Aorta (tissue), 5 donors: ENCODE measurements around the gene CFAP97. TPM values are rescaled to one million over a fixed set of nuclear protein-coding genes. Genes with fewer than 3 reads are reported as not detected.
"Not testable (repeated sequence)": the region's sequence is repeated elsewhere in the genome, so short reads cannot be mapped to it uniquely, and the experiment has no call there.

ENCODE experiments used
- ATAC-seq: fragments of 200-7000 bp; cut with Tn5 transposase; one replicate; pipeline ENCODE4 v1.9.1; 2022; ENCODE audit warnings: moderate library complexity; ENCODE audit not compliant: low FRiP score
- DNase-seq, 2 donors: peaks; one replicate each; pipeline ENCODE4 v3.0.0-alpha.2; 2020
- H3K27ac ChIP-seq, 2 donors: one replicate each; pipeline ENCODE4 v1.5.1; 2013; ENCODE audit warnings: low read length in 2 of 2, mild to moderate bottlenecking in 2 of 2, moderate library complexity in 2 of 2, control low read depth in 1 of 2, inconsistent platforms in 1 of 2, low read depth in 1 of 2
- H3K27me3 ChIP-seq, 2 donors: one replicate each; pipeline ENCODE4 v1.6.1; 2013; ENCODE audit warnings: control low read depth in 1 of 2, low read length in 1 of 2, mild to moderate bottlenecking in 1 of 2, moderate library complexity in 1 of 2; ENCODE audit not compliant: insufficient read depth in 2 of 2, control insufficient read depth in 1 of 2
- H3K36me3 ChIP-seq, 2 donors: one replicate each; pipeline ENCODE4 v1.6.1; 2013; ENCODE audit warnings: control low read depth in 1 of 2, low read length in 1 of 2, mild to moderate bottlenecking in 1 of 2; ENCODE audit not compliant: insufficient read depth in 2 of 2, control insufficient read depth in 1 of 2
- H3K4me1 ChIP-seq, 2 donors: one replicate each; pipeline ENCODE4 v1.6.1; 2013; ENCODE audit warnings: low read length in 2 of 2, control low read depth in 1 of 2, mild to moderate bottlenecking in 1 of 2, moderate library complexity in 1 of 2; ENCODE audit not compliant: insufficient read depth in 2 of 2, control insufficient read depth in 1 of 2
- H3K4me3 ChIP-seq, 2 donors: one replicate each; pipeline ENCODE4 v1.5.1; 2013; ENCODE audit warnings: low read length in 2 of 2, control low read depth in 1 of 2, mild to moderate bottlenecking in 1 of 2
- H3K9me3 ChIP-seq: one replicate; pipeline ENCODE4 v1.6.1; 2013; ENCODE audit warnings: mild to moderate bottlenecking, low read length; ENCODE audit not compliant: control insufficient read depth
- WGBS, 2 donors: extraction: QIAGEN DNeasy Blood & Tissue Kit; methylation state at CpG; one replicate each; pipeline ENCODE4 v1.1.7; 2013; 5-methylcytosine and 5-hydroxymethylcytosine counted together
- intact Hi-C, 2 donors: fragments of 100-400 bp; cut with DNase I; formaldehyde crosslinking; loops; one replicate each; pipeline versions ENCODE4 v1.14.2 to v1.15.0; 2022
- polyA plus RNA-seq, 2 donors: library from polyadenylated mRNA; stranded (reverse); fragments of 200-250 nt; gene quantifications; one replicate each; pipeline ENCODE4 v1.2.3, GENCODE V29; 2013
- total RNA-seq, 2 donors: library from RNA; stranded (reverse); fragmentation: NEBNext Ultra II Directional; extraction: Animal tissue kit (Norgen Biotek cat#: 25700); gene quantifications; one replicate each; pipeline ENCODE4 v1.2.1, GENCODE V29; 2021
- donor health status: healthy with polysubstance abuse.
- donor health status: Bipolar disorder and iron deficiency.
- donor health status: DM: no; HTN: no; CAD: no.
- donor health status: DM: no; HTN: no; CAD: no.
- donor health status: DM: yes; HTN: yes; CAD: no.

Gene CFAP97
- total and polyA plus RNA-seq, 4 donors, result 16.6 to 58.4 (median 36.9) TPM

GRCh38 chr4:185198189-185198588 is 5.6 kb downstream of the CFAP97 start:
- H3K27me3 ChIP-seq, H3K4me1 ChIP-seq, ATAC-seq, intact Hi-C loops, H3K9me3 ChIP-seq, DNase-seq, H3K4me3 ChIP-seq, H3K36me3 ChIP-seq: not testable (repeated sequence)
- peak overlapping the region in 1 of 2 donors; percentile 28 for H3K27ac ChIP-seq
- WGBS, 2 donors, result 93 to 94% methylated on average over 4 of the region's 4 CpGs

GRCh38 chr4:185196437-185196836 is 7.4 kb downstream of the CFAP97 start:
- Histone ChIP-seq H3K9me3 (no peaks in the 10 kb centered on the region), H3K27me3 (no peaks in the 10 kb centered on the region), H3K36me3 (no peaks in the 10 kb centered on the region), H3K4me3 (no peak overlapping the region), H3K27ac (no peak overlapping the region), H3K4me1 (no peaks in the 10 kb centered on the region)
- 97% methylated on average over 2 of the region's 2 CpGs for WGBS, 2 donors
- intact Hi-C loops, result no loop called here
- no peak for ATAC-seq
- DNase-seq, result no peak

GRCh38 chr4:185194924-185195888 is 8.6 kb downstream of the CFAP97 start:
- H3K4me1 ChIP-seq, result no peaks in the 10 kb centered on the region
- intact Hi-C loops, result no loop called here
- no peaks in the 10 kb centered on the region for H3K9me3 ChIP-seq
- H3K36me3 ChIP-seq, result no peaks in the 10 kb centered on the region
- ATAC-seq, result no peak
- no peak overlapping the region for H3K4me3 ChIP-seq
- WGBS, 2 donors, result 62% methylated on average over 9 of the region's 9 CpGs
- no peak overlapping the region for H3K27ac ChIP-seq
- no peak for DNase-seq
- H3K27me3 ChIP-seq, result no peaks in the 10 kb centered on the region

- Histone ChIP-seq H3K27ac (no peak overlapping the region), H3K4me1 (no peaks in the 10 kb centered on the region), H3K4me3 (no peak overlapping the region), H3K27me3 (no peaks in the 10 kb centered on the region), H3K9me3 (no peaks in the 10 kb centered on the region), H3K36me3 (no peaks in the 10 kb centered on the region)
- intact Hi-C loops, result no loop called here
- ATAC-seq, result no peak
- DNase-seq, result no peak
- 91 to 92% methylated on average over 1 of the region's 1 CpG for WGBS, 2 donors
These were observed 11.7 kb downstream of the CFAP97 start for GRCh38 chr4:185192059-185192458.

- 85 to 86% methylated on average over 6 of the region's 6 CpGs for WGBS, 2 donors
- Histone ChIP-seq H3K9me3 (no peaks in the 10 kb centered on the region), H3K4me3 (no peak overlapping the region), H3K27me3 (no peaks in the 10 kb centered on the region), H3K4me1 (no peaks in the 10 kb centered on the region), H3K27ac (no peak overlapping the region), H3K36me3 (no peaks in the 10 kb centered on the region)
- DNase-seq (no peak), ATAC-seq (no peak)
- intact Hi-C loops, result no loop called here
These were observed 13.4 kb downstream of the CFAP97 start for GRCh38 chr4:185190306-185190856.

GRCh38 chr4:185189606-185190305 is 14.0 kb downstream of the CFAP97 start:
- no peak for ATAC-seq
- H3K9me3 ChIP-seq, result no peaks in the 10 kb centered on the region
- WGBS, 2 donors, result 51 to 53% methylated on average over 4 of the region's 4 CpGs
- no peaks in the 10 kb centered on the region for H3K4me1 ChIP-seq
- no peaks in the 10 kb centered on the region for H3K36me3 ChIP-seq
- H3K27ac ChIP-seq, result no peak overlapping the region
- no peak for DNase-seq
- intact Hi-C loops, result no loop called here
- no peak overlapping the region for H3K4me3 ChIP-seq
- no peaks in the 10 kb centered on the region for H3K27me3 ChIP-seq

GRCh38 chr4:185186769-185187168 is 17.0 kb downstream of the CFAP97 start:
- Histone ChIP-seq H3K27me3 (no peaks in the 10 kb centered on the region), H3K4me3 (no peak overlapping the region), H3K9me3 (no peaks in the 10 kb centered on the region), H3K36me3 (no peaks in the 10 kb centered on the region), H3K27ac (no peak overlapping the region), H3K4me1 (peaks cover 4 to 5% of the 10 kb centered on the region in 2 donors)
- DNase-seq (no peak), ATAC-seq (no peak)
- WGBS, 2 donors, result 47 to 51% methylated on average over 3 of the region's 3 CpGs
- intact Hi-C loops, result loop anchor here in 1 of 2 donors (2.0 kb wide), 1 partner anchor 150 kb away; no protein-coding TSS in a partner anchor

- Histone ChIP-seq H3K36me3 (no peaks in the 10 kb centered on the region), H3K4me1 (peaks cover 4 to 10% of the 10 kb centered on the region in 2 donors), H3K27ac (peak overlapping the region in 1 of 2 donors; percentile 52), H3K27me3 (no peaks in the 10 kb centered on the region), H3K9me3 (no peaks in the 10 kb centered on the region), H3K4me3 (no peak overlapping the region)
- intact Hi-C loops, result loop anchor here (2.0 to 5.0 kb wide), 2 partner anchors 41 to 141 kb away; partner anchors contain the start of gene SLC25A4 (in 1 of the 2)
- WGBS, 2 donors, result 28 to 30% methylated on average over 6 of the region's 6 CpGs
- DNase-seq (peak in 1 of 2 donors; percentile 79), ATAC-seq (peak; percentile 77)
These were observed 20.0 kb downstream of the CFAP97 start for GRCh38 chr4:185183622-185184281.
